Neural progenitor cell (in vitro differentiated cells): ENCODE results near the gene KCNJ14. TPM values are rescaled to one million over a fixed set of nuclear protein-coding genes. Genes with fewer than 3 reads are reported as not detected.
A peak's percentile ranks its signal among the peaks of the same experiment; 100 is the strongest.

Experiments
- DNase-seq: peaks from one replicate; pipeline ENCODE4 v3.0.0-alpha.2; 2016; ENCODE audit warnings: low spot score
- H2AFZ ChIP-seq: fragments of 200-600 bp; sonication (generic); replicated peaks from 2 replicates; pipeline ENCODE4 v1.6.1; 2016; ENCODE audit warnings: antibody characterized with exemption
- H3F3A ChIP-seq: fragments of 200-600 bp; sonication (generic); 2 replicates; pipeline ENCODE4 v1.6.1; 2016; ENCODE audit warnings: antibody characterized with exemption, low read depth
- H3K27ac ChIP-seq: fragments of 200-600 bp; sonication (generic); 2 replicates; pipeline ENCODE4 v1.5.1; 2016; ENCODE audit warnings: mild to moderate bottlenecking
- H3K27me3 ChIP-seq: fragments of 200-600 bp; sonication (generic); 2 replicates; pipeline ENCODE4 v1.6.1; 2016; ENCODE audit warnings: mild to moderate bottlenecking, moderate library complexity
- H3K36me3 ChIP-seq: fragments of 200-600 bp; sonication (generic); 2 replicates; pipeline ENCODE4 v1.5.1; 2016
- H3K4me1 ChIP-seq: fragments of 200-600 bp; sonication (generic); 2 replicates; pipeline ENCODE4 v1.6.1; 2016; ENCODE audit warnings: mixed run types
- H3K4me2 ChIP-seq: fragments of 200-600 bp; sonication (generic); 2 replicates; pipeline ENCODE4 v1.6.1; 2016
- H3K4me3 ChIP-seq: fragments of 200-600 bp; sonication (generic); 2 replicates; pipeline ENCODE4 v1.5.1; 2016
- H3K79me2 ChIP-seq: fragments of 200-600 bp; sonication (generic); 2 replicates; pipeline ENCODE4 v1.6.1; 2016; ENCODE audit warnings: low read depth
- H3K9ac ChIP-seq: fragments of 200-600 bp; sonication (generic); 2 replicates; pipeline ENCODE4 v1.6.1; 2016
- H3K9me3 ChIP-seq: fragments of 200-600 bp; sonication (generic); 2 replicates; pipeline ENCODE4 v1.5.1; 2016; ENCODE audit warnings: low read depth
- H4K20me1 ChIP-seq: fragments of 200-600 bp; sonication (generic); 2 replicates; pipeline ENCODE4 v1.6.1; 2016; ENCODE audit warnings: low read depth
- H3K27ac Mint-ChIP-seq: 3 replicates; pipeline ENCODE4 v1.8.0; 2021; ENCODE audit warnings: mixed read lengths
- H3K27me3 Mint-ChIP-seq: 2 replicates; pipeline ENCODE4 v1.8.0; 2022; ENCODE audit warnings: low read depth, mild to moderate bottlenecking, inconsistent platforms, moderate library complexity, mixed read lengths; ENCODE audit not compliant: insufficient read depth
- H3K36me3 Mint-ChIP-seq: 3 replicates; pipeline ENCODE4 v1.8.0; 2021; ENCODE audit warnings: mixed read lengths
- H3K4me1 Mint-ChIP-seq: 3 replicates; pipeline ENCODE4 v1.8.0; 2021; ENCODE audit warnings: mixed read lengths
- H3K4me3 Mint-ChIP-seq: 3 replicates; pipeline ENCODE4 v1.8.0; 2021; ENCODE audit warnings: mild to moderate bottlenecking, moderate library complexity, mixed read lengths
- H3K9me3 Mint-ChIP-seq: 3 replicates; pipeline ENCODE4 v1.8.0; 2020; ENCODE audit warnings: mixed read lengths
- EZH2 ChIP-seq: fragments of 200-600 bp; sonication (generic); IDR thresholded peaks from 2 replicates; pipeline ENCODE4 v1.6.1; 2017; ENCODE audit warnings: antibody characterized with exemption, mild to moderate bottlenecking, moderate library complexity
- EZH2phosphoT487 ChIP-seq: fragments of 200-600 bp; sonication (generic); IDR thresholded peaks from 2 replicates; pipeline ENCODE4 v1.6.1; 2017; ENCODE audit warnings: antibody characterized with exemption
- total RNA-seq: library from RNA; depleted of rRNA; stranded (reverse); fragments of >200 nt; gene quantifications from 2 replicates; pipeline ENCODE4 v1.2.3, GENCODE V29; 2015; ENCODE audit warnings: low replicate concordance
- TF ChIP-seq, protein P1 (sequence below): fragments of 200-600 bp; sonication (generic); IDR thresholded peaks from 2 replicates; pipeline ENCODE4 v1.5.1; 2017; ENCODE audit warnings: antibody characterized with exemption, mild to moderate bottlenecking

The KCNJ14 gene
- 0.69 and 0.74 TPM in 2 replicates for total RNA-seq

DNA sequence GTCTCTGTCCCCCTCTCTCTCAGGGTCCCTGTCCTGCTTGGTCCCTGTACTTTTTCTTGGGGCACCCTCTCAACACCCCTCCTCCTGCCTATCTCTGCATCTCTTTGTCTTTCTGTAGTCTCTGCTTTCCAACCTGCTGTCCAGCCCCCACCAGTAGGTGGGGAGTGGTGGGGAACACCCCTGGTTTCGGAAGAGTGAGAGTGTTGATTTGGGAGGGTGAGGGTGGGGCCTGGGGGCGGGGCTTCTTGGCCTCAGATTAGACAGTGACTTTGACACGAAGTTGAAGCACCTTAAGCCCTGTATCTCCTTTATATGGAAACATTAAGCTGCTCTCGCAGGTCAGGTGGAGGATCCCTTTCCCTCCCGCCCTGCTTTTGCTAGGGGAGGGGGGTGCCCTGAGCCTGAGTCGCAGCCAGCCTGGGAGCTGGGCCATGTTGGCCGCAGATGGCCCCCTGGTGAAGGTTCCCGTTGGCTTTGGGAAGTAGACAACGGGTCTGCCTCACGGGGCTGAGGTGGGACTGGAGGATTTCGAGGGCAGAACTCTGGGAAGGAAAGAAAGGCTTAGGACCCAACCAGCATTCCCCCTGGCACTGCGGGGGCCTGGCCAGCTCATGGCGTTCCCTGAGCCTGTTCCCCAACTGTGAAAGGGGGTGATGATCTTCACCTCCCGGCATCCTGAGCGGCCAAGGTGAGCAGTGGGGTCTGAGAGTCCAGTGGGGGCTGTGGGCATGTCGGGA is at the start of gene KCNJ14:
KCNJ14 (plus strand) TSS at position 404 of the 737 bp plus-strand sequence. CDS start 6,151 bp downstream, outside the sequence.
- Histone ChIP-seq H4K20me1 (no peaks in the 10 kb centered on the region), H3K4me3 (no peak within 1 kb of the TSS), H3K4me1 (no peaks in the 10 kb centered on the region), H3F3A (no peaks in the 10 kb centered on the region), H3K79me2 (no peaks in the 10 kb centered on the region), H3K27me3 (no peaks in the 10 kb centered on the region), H3K27ac (no peak within 1 kb of the TSS), H3K9ac (no peak within 1 kb of the TSS), H2AFZ (no peak within 1 kb of the TSS), H3K9me3 (no peaks in the 10 kb centered on the region), H3K36me3 (no peaks in the 10 kb centered on the region), H3K4me2 (no peak within 1 kb of the TSS)
- Mint-ChIP-seq H3K9me3 (no peaks in the 10 kb centered on the region), H3K4me1 (no peaks in the 10 kb centered on the region), H3K36me3 (peaks cover 14% of the 10 kb centered on the region), H3K4me3 (no peak within 1 kb of the TSS), H3K27ac (peak within 1 kb of the TSS; percentile 19), H3K27me3 (peaks cover 10% of the 10 kb centered on the region)
- no peak for DNase-seq
- TF ChIP-seq EZH2: no peak

DNA sequence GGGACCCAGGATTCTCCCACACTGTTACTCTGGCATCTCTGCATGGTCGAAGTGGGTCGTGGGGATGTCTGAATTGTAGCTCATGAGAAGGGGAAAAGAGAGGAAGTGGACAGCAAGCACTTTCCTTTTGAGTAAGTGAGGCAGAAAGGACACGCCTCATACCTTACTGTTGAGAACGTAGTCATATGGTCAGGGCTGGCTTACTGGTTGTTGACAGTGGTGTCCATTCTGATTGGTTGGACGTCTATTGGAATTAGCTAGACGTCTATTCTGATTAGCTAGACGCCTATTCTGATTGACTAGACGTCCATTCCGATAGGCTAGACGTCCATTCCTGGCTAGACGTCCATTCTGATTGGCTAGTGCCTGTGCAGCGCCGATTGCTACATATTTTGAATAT is 49.5 kb upstream of the KCNJ14 start:
- Histone ChIP-seq H3K4me3 (no peak overlapping the region), H3K27ac (no peak overlapping the region), H3K79me2 (no peaks in the 10 kb centered on the region), H3K27me3 (no peaks in the 10 kb centered on the region), H3K4me2 (no peak overlapping the region), H2AFZ (no peak overlapping the region), H3F3A (peaks cover 7% of the 10 kb centered on the region), H3K9ac (no peak overlapping the region), H4K20me1 (no peaks in the 10 kb centered on the region), H3K4me1 (no peaks in the 10 kb centered on the region), H3K36me3 (no peaks in the 10 kb centered on the region), H3K9me3 (no peaks in the 10 kb centered on the region)
- no peak for TF ChIP-seq EZH2phosphoT487
- TF ChIP-seq, protein P1, sequence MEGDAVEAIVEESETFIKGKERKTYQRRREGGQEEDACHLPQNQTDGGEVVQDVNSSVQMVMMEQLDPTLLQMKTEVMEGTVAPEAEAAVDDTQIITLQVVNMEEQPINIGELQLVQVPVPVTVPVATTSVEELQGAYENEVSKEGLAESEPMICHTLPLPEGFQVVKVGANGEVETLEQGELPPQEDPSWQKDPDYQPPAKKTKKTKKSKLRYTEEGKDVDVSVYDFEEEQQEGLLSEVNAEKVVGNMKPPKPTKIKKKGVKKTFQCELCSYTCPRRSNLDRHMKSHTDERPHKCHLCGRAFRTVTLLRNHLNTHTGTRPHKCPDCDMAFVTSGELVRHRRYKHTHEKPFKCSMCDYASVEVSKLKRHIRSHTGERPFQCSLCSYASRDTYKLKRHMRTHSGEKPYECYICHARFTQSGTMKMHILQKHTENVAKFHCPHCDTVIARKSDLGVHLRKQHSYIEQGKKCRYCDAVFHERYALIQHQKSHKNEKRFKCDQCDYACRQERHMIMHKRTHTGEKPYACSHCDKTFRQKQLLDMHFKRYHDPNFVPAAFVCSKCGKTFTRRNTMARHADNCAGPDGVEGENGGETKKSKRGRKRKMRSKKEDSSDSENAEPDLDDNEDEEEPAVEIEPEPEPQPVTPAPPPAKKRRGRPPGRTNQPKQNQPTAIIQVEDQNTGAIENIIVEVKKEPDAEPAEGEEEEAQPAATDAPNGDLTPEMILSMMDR: no peak
- TF ChIP-seq EZH2: no peak
- no peak overlapping the region for H3K4me3 Mint-ChIP-seq
- H3K9me3 Mint-ChIP-seq: no peaks in the 10 kb centered on the region
- peaks cover 11% of the 10 kb centered on the region for H3K4me1 Mint-ChIP-seq
- H3K36me3 Mint-ChIP-seq: peaks cover 3% of the 10 kb centered on the region
- DNase-seq: no peak
- no peak overlapping the region for H3K27ac Mint-ChIP-seq
- H3K27me3 Mint-ChIP-seq: peaks cover 2% of the 10 kb centered on the region

DNA sequence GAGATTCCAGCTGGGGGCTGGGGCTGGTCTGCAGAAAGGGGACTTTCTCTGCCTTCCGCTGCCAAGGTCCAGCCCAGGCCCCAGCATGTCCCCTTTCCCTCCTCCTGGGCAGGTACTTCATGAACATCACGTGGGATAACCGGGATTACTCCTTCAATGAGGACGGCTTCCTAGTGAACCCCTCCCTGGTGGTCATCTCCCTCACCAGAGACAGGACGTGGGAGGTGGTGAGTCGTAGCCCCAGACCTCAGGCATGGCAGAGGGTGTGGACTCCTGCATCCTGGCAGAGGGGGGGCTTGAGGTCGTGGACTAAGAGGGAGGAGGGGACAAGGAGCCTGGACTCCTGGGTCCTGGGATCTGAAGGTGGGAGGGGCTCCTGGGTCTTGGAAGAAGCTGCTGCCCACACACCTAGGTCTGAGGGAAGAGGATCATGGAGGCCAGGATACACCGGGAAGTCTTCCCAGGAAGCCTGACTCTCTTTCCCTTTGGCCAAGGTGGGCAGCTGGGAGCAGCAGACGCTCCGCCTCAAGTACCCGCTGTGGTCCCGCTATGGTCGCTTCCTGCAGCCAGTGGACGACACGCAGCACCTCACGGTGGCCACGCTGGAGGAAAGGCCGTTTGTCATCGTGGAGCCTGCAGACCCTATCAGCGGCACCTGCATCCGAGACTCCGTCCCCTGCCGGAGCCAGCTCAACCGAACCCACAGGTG is 41.3 kb upstream of the KCNJ14 start:
- H3K4me3 Mint-ChIP-seq: peak overlapping the region; percentile 79
- Histone ChIP-seq H3K27ac (no peak overlapping the region), H3K9me3 (no peaks in the 10 kb centered on the region), H4K20me1 (no peaks in the 10 kb centered on the region), H3K36me3 (no peaks in the 10 kb centered on the region), H3K4me3 (peak overlapping the region; percentile 43), H3K27me3 (peaks cover 15% of the 10 kb centered on the region), H3K4me2 (peak overlapping the region; percentile 65), H2AFZ (peak overlapping the region; percentile 32), H3K79me2 (no peaks in the 10 kb centered on the region), H3F3A (peaks cover 15% of the 10 kb centered on the region), H3K9ac (no peak overlapping the region), H3K4me1 (no peaks in the 10 kb centered on the region)
- no peak overlapping the region for H3K27ac Mint-ChIP-seq
- no peak for DNase-seq
- TF ChIP-seq EZH2phosphoT487 (no peak), EZH2 (no peak)
- TF ChIP-seq, protein P1: no peak
- H3K27me3 Mint-ChIP-seq: peaks cover 14% of the 10 kb centered on the region
- no peaks in the 10 kb centered on the region for H3K36me3 Mint-ChIP-seq
- H3K9me3 Mint-ChIP-seq: no peaks in the 10 kb centered on the region
- H3K4me1 Mint-ChIP-seq: peaks cover 34% of the 10 kb centered on the region

DNA sequence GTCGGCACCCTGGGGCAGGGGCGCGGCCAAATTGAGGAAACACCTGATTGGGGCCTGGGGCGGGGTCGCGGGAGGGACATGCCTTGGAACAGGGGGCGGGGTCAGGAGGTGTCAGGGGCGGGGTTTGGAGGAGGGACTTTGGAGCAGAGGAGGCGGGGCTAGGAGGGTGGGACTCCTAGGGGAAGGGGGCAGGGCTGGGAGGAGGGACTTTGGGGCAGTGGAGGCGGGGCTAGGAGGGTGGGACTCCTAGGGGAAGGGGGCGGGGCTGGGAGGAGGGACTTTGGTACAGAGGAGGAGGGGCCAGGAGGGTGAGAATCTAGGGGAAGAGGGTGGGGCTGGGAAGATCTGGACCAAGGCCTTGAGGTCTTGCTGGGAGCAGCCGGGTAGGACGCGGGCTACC is 40.0 kb upstream of the KCNJ14 start:
- peak; percentile 77 for DNase-seq
- H3K9me3 Mint-ChIP-seq: no peaks in the 10 kb centered on the region
- Histone ChIP-seq H3K4me1 (no peaks in the 10 kb centered on the region), H4K20me1 (no peaks in the 10 kb centered on the region), H3K9ac (no peak overlapping the region), H3K4me3 (no peak overlapping the region), H3F3A (peaks cover 15% of the 10 kb centered on the region), H3K79me2 (no peaks in the 10 kb centered on the region), H2AFZ (no peak overlapping the region), H3K27me3 (peaks cover 15% of the 10 kb centered on the region), H3K27ac (no peak overlapping the region), H3K36me3 (no peaks in the 10 kb centered on the region), H3K9me3 (no peaks in the 10 kb centered on the region), H3K4me2 (no peak overlapping the region)
- no peak overlapping the region for H3K4me3 Mint-ChIP-seq
- peaks cover 37% of the 10 kb centered on the region for H3K4me1 Mint-ChIP-seq
- H3K27ac Mint-ChIP-seq: no peak overlapping the region
- TF ChIP-seq EZH2 (no peak), EZH2phosphoT487 (no peak)
- TF ChIP-seq, protein P1: no peak
- no peaks in the 10 kb centered on the region for H3K36me3 Mint-ChIP-seq
- H3K27me3 Mint-ChIP-seq: peaks cover 14% of the 10 kb centered on the region
